ENCODE measurements around the gene TEX264. TPM values are rescaled to one million over a fixed set of nuclear protein-coding genes. Genes with fewer than 3 reads are reported as not detected.

Gene TEX264
- total and polyA plus RNA-seq, 2 experiments from 2014 or later: 10.0 to 13.3 TPM

DNA sequence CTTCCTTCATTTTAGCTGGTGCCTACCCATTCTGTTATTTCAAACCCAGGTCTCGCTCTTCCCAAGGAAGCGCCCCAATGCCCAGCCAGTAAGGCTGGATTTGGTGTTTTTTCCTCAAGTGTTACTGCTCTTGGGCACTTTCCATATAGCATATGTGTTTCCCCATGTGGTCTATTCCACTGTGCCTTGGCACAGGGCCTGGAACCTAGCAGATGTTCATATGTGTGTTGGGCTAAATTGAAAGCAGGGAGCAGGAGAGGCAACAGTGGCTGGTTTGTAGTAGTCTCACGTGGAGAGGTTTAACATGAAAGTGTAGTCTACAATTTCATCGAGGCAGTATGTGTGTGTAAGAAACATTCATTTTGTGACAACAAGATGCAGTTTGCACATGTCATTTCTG, 48.2 kb upstream of the TEX264 start (continued):
- TF ChIP-seq ZNF462 (CRISPR knock-in tag; IDR thresholded peaks at IDR 0.05) (no peak), REST (IDR thresholded peaks at IDR 0.05; ENCODE audit: unreplicated experiment) (no peak), NANOG (IDR thresholded peaks at IDR 0.05; ENCODE audit: borderline replicate concordance) (no peak), EZH2phosphoT487 (IDR thresholded peaks at IDR 0.05; ENCODE audit: unreplicated experiment) (no peak)
- TF ChIP-seq, protein P1, sequence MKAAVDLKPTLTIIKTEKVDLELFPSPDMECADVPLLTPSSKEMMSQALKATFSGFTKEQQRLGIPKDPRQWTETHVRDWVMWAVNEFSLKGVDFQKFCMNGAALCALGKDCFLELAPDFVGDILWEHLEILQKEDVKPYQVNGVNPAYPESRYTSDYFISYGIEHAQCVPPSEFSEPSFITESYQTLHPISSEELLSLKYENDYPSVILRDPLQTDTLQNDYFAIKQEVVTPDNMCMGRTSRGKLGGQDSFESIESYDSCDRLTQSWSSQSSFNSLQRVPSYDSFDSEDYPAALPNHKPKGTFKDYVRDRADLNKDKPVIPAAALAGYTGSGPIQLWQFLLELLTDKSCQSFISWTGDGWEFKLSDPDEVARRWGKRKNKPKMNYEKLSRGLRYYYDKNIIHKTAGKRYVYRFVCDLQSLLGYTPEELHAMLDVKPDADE (IDR thresholded peaks at IDR 0.05): no peak

All from GM23338 (cell line).